ENCODE measurements around the gene TRAF1. TPM values are rescaled to one million over a fixed set of nuclear protein-coding genes. Genes with fewer than 3 reads are reported as not detected.

Gene TRAF1
- total and polyA plus RNA-seq, 7 donors = 0.55 to 2.0 (median 0.95) TPM

GRCh38 chr9:120970244-120970643, 43.6 kb upstream of the TRAF1 start:
- no peak for DNase-seq
- no peak overlapping the region for H3K4me3 ChIP-seq
- no peak for ATAC-seq
- TF ChIP-seq CTCF (IDR thresholded peaks at IDR 0.05) = no peak
- no peaks in the 10 kb centered on the region for H3K9me3 ChIP-seq
- H3K36me3 ChIP-seq (ENCODE audit: insufficient read depth in 1 of 2, low read depth in 1 of 2) = no peaks in the 10 kb centered on the region
- intact Hi-C loops (cut with DNase I) = no loop called here
- WGBS, 3 donors = 69 to 74% (median 73%) methylated on average over 3 of the region's 3 CpGs
- no peaks in the 10 kb centered on the region for H3K4me1 ChIP-seq
- H3K27me3 ChIP-seq (ENCODE audit: insufficient read depth in 3 of 3, low read length in 2 of 3) = no peaks in the 10 kb centered on the region
- H3K27ac ChIP-seq = no peak overlapping the region

GRCh38 chr9:120966013-120966369, 39.4 kb upstream of the TRAF1 start:
- WGBS, 3 donors = 67 to 76% (median 71%) methylated on average over 3 of the region's 3 CpGs
- Histone ChIP-seq H3K9me3 (no peaks in the 10 kb centered on the region), H3K36me3 (ENCODE audit: insufficient read depth in 1 of 2, low read depth in 1 of 2) (no peaks in the 10 kb centered on the region), H3K4me3 (no peak overlapping the region), H3K27me3 (ENCODE audit: insufficient read depth in 3 of 3, low read length in 2 of 3) (no peaks in the 10 kb centered on the region), H3K27ac (no peak overlapping the region), H3K4me1 (no peaks in the 10 kb centered on the region)
- intact Hi-C loops (cut with DNase I) = no loop called here
- ATAC-seq = peak in 1 of 4 donors; percentile 48
- no peak for DNase-seq
- TF ChIP-seq CTCF (IDR thresholded peaks at IDR 0.05) = no peak

GRCh38 chr9:120965344-120966012, 38.9 kb upstream of the TRAF1 start:
- WGBS, 3 donors = 76 to 80% (median 78%) methylated on average over 4 of the region's 4 CpGs
- peak in 1 of 4 donors; percentile 49 for ATAC-seq
- no peaks in the 10 kb centered on the region for H3K27me3 ChIP-seq (ENCODE audit: insufficient read depth in 3 of 3, low read length in 2 of 3)
- intact Hi-C loops (cut with DNase I) = no loop called here
- peak in 1 of 2 donors; percentile 16 for DNase-seq
- no peaks in the 10 kb centered on the region for H3K9me3 ChIP-seq
- TF ChIP-seq CTCF (IDR thresholded peaks at IDR 0.05) = no peak
- no peak overlapping the region for H3K4me3 ChIP-seq
- no peaks in the 10 kb centered on the region for H3K36me3 ChIP-seq (ENCODE audit: insufficient read depth in 1 of 2, low read depth in 1 of 2)
- H3K27ac ChIP-seq = no peak overlapping the region
- no peaks in the 10 kb centered on the region for H3K4me1 ChIP-seq

GRCh38 chr9:120961936-120962335, 35.3 kb upstream of the TRAF1 start:
- 96 to 98% (median 96%) methylated on average over 3 of the region's 3 CpGs for WGBS, 3 donors
- Histone ChIP-seq H3K36me3 (ENCODE audit: insufficient read depth in 1 of 2, low read depth in 1 of 2) (no peaks in the 10 kb centered on the region), H3K27me3 (ENCODE audit: insufficient read depth in 3 of 3, low read length in 2 of 3) (peaks cover 0 to 2% (median 0%) of the 10 kb centered on the region in 3 donors), H3K27ac (no peak overlapping the region), H3K4me3 (no peak overlapping the region), H3K4me1 (no peaks in the 10 kb centered on the region), H3K9me3 (no peaks in the 10 kb centered on the region)
- no peak for TF ChIP-seq CTCF (IDR thresholded peaks at IDR 0.05)
- intact Hi-C loops (cut with DNase I) = no loop called here
- DNase-seq (no peak), ATAC-seq (no peak)

GRCh38 chr9:120960001-120960400, 33.4 kb upstream of the TRAF1 start:
- Histone ChIP-seq H3K9me3 (no peaks in the 10 kb centered on the region), H3K4me3 (no peak overlapping the region), H3K27ac (no peak overlapping the region), H3K4me1 (no peaks in the 10 kb centered on the region), H3K27me3 (ENCODE audit: insufficient read depth in 3 of 3, low read length in 2 of 3) (peaks cover 0 to 2% (median 0%) of the 10 kb centered on the region in 3 donors), H3K36me3 (ENCODE audit: insufficient read depth in 1 of 2, low read depth in 1 of 2) (no peaks in the 10 kb centered on the region)
- WGBS, 3 donors = 79 to 86% (median 80%) methylated on average over 1 of the region's 1 CpG
- no peak for TF ChIP-seq CTCF (IDR thresholded peaks at IDR 0.05)
- intact Hi-C loops (cut with DNase I) = no loop called here
- DNase-seq (no peak), ATAC-seq (no peak)

All from psoas muscle (tissue), 8 donors.